Panc1 (cell line): ENCODE results near the gene CEP290.

Source experiments
- POLR2AphosphoS5 ChIP-seq: IDR thresholded peaks from 2 replicates; pipeline ENCODE4 v1.6.1; 2012; ENCODE audit warnings: mild to moderate bottlenecking, low read depth, low read length, moderate library complexity
- SIN3A ChIP-seq: IDR thresholded peaks from 2 replicates; pipeline ENCODE4 v1.6.1; 2012; ENCODE audit warnings: low read depth, mild to moderate bottlenecking, low read length, moderate library complexity, borderline replicate concordance; ENCODE audit not compliant: insufficient read depth
- TF ChIP-seq, protein P1 (sequence below): fragments of 450-650 bp; IDR thresholded peaks from 2 replicates; pipeline ENCODE4 v1.5.1; 2017; ENCODE audit warnings: mild to moderate bottlenecking

DNA sequence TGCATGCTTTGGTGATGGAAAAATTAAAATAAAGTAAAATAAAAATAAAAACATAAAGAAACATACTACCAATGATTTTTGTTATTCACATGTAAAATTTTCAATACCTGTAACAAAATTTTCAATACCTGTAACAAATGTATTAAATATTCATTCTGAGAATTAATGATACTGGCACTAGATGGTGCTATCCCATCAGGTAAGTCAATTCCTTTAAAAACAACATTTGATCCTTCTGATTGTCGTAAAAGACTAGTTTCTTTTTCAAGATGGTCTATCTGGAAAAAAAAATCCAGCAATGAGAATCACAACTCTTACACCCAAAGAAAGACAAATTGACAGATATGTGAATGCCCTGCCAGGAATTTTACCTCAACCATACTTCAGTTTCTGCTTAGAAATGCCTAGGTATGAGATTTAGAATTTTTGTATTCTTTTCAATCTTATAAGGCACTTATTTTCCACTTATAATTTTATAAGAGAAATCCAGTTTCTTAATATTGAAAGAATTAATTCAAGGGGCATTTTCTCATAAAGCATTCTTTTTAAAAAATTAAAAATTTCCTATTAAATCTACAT is 30.7 kb downstream of the CEP290 start:
- no peak for TF ChIP-seq POLR2AphosphoS5
- TF ChIP-seq, protein P1, sequence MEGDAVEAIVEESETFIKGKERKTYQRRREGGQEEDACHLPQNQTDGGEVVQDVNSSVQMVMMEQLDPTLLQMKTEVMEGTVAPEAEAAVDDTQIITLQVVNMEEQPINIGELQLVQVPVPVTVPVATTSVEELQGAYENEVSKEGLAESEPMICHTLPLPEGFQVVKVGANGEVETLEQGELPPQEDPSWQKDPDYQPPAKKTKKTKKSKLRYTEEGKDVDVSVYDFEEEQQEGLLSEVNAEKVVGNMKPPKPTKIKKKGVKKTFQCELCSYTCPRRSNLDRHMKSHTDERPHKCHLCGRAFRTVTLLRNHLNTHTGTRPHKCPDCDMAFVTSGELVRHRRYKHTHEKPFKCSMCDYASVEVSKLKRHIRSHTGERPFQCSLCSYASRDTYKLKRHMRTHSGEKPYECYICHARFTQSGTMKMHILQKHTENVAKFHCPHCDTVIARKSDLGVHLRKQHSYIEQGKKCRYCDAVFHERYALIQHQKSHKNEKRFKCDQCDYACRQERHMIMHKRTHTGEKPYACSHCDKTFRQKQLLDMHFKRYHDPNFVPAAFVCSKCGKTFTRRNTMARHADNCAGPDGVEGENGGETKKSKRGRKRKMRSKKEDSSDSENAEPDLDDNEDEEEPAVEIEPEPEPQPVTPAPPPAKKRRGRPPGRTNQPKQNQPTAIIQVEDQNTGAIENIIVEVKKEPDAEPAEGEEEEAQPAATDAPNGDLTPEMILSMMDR = peak; percentile 54; the same call in 1 of the 2 replicates
- TF ChIP-seq SIN3A = no peak
